IPS-18a (cell line): ENCODE measurements around the gene HLX.

ENCODE experiments used
- H3K27ac ChIP-seq: one replicate; pipeline ENCODE4 v1.5.1; 2013; ENCODE audit warnings: low read length
- H3K27me3 ChIP-seq: one replicate; pipeline ENCODE4 v1.6.1; 2013; ENCODE audit warnings: mild to moderate bottlenecking, low read length; ENCODE audit not compliant: control insufficient read depth, insufficient read depth
- H3K36me3 ChIP-seq: one replicate; pipeline ENCODE4 v1.6.1; 2013; ENCODE audit warnings: low read depth, low read length; ENCODE audit not compliant: control insufficient read depth
- H3K4me1 ChIP-seq: one replicate; pipeline ENCODE4 v1.6.1; 2013; ENCODE audit warnings: low read depth, low read length; ENCODE audit not compliant: control insufficient read depth
- H3K4me3 ChIP-seq: one replicate; pipeline ENCODE4 v1.5.1; 2013; ENCODE audit warnings: low read length
- H3K9ac ChIP-seq: one replicate; pipeline ENCODE4 v1.6.1; 2013; ENCODE audit warnings: mild to moderate bottlenecking, low read length, moderate library complexity
- H3K9me3 ChIP-seq: one replicate; pipeline ENCODE4 v1.6.1; 2013; ENCODE audit warnings: low read depth, low read length; ENCODE audit not compliant: control insufficient read depth

The HLX gene

GRCh38 chr1:220905650-220906560 lies 26.7 kb downstream of the HLX start:
- H3K27me3 ChIP-seq: no peaks in the 10 kb centered on the region
- H3K9ac ChIP-seq: no peak overlapping the region
- no peak overlapping the region for H3K27ac ChIP-seq
- no peak overlapping the region for H3K4me3 ChIP-seq
- H3K36me3 ChIP-seq: no peaks in the 10 kb centered on the region
- no peaks in the 10 kb centered on the region for H3K4me1 ChIP-seq
- no peaks in the 10 kb centered on the region for H3K9me3 ChIP-seq

GRCh38 chr1:220906561-220907334 lies 27.5 kb downstream of the HLX start:
- H3K9ac ChIP-seq: no peak overlapping the region
- no peaks in the 10 kb centered on the region for H3K4me1 ChIP-seq
- H3K36me3 ChIP-seq: no peaks in the 10 kb centered on the region
- H3K27me3 ChIP-seq: no peaks in the 10 kb centered on the region
- no peak overlapping the region for H3K27ac ChIP-seq
- H3K9me3 ChIP-seq: no peaks in the 10 kb centered on the region
- H3K4me3 ChIP-seq: no peak overlapping the region

GRCh38 chr1:220908757-220909156 lies 29.5 kb downstream of the HLX start:
- no peak overlapping the region for H3K9ac ChIP-seq
- no peaks in the 10 kb centered on the region for H3K36me3 ChIP-seq
- H3K9me3 ChIP-seq: no peaks in the 10 kb centered on the region
- H3K27me3 ChIP-seq: no peaks in the 10 kb centered on the region
- no peak overlapping the region for H3K4me3 ChIP-seq
- no peaks in the 10 kb centered on the region for H3K4me1 ChIP-seq
- H3K27ac ChIP-seq: no peak overlapping the region

- no peaks in the 10 kb centered on the region for H3K9me3 ChIP-seq
- no peak overlapping the region for H3K9ac ChIP-seq
- H3K4me1 ChIP-seq: no peaks in the 10 kb centered on the region
- no peak overlapping the region for H3K27ac ChIP-seq
- no peak overlapping the region for H3K4me3 ChIP-seq
- no peaks in the 10 kb centered on the region for H3K27me3 ChIP-seq
- H3K36me3 ChIP-seq: no peaks in the 10 kb centered on the region
These were observed 30.8 kb downstream of the HLX start for GRCh38 chr1:220910021-220910420.

GRCh38 chr1:220914283-220915116 lies 35.3 kb downstream of the HLX start:
- H3K4me3 ChIP-seq: no peak overlapping the region
- H3K27ac ChIP-seq: no peak overlapping the region
- H3K9ac ChIP-seq: no peak overlapping the region
- H3K4me1 ChIP-seq: no peaks in the 10 kb centered on the region
- no peaks in the 10 kb centered on the region for H3K27me3 ChIP-seq
- no peaks in the 10 kb centered on the region for H3K9me3 ChIP-seq
- no peaks in the 10 kb centered on the region for H3K36me3 ChIP-seq

- Histone ChIP-seq H3K27me3 (no peaks in the 10 kb centered on the region), H3K4me3 (no peak overlapping the region), H3K9ac (no peak overlapping the region), H3K27ac (no peak overlapping the region), H3K36me3 (no peaks in the 10 kb centered on the region), H3K9me3 (no peaks in the 10 kb centered on the region), H3K4me1 (no peaks in the 10 kb centered on the region)
These were observed 35.8 kb downstream of the HLX start for GRCh38 chr1:220915117-220915440.

- Histone ChIP-seq H3K9me3 (no peaks in the 10 kb centered on the region), H3K4me3 (no peak overlapping the region), H3K4me1 (no peaks in the 10 kb centered on the region), H3K36me3 (no peaks in the 10 kb centered on the region), H3K27me3 (no peaks in the 10 kb centered on the region), H3K9ac (no peak overlapping the region), H3K27ac (no peak overlapping the region)
These were observed 36.7 kb downstream of the HLX start for GRCh38 chr1:220915954-220916353.

GRCh38 chr1:220917101-220917500 lies 37.9 kb downstream of the HLX start:
- H3K9me3 ChIP-seq: no peaks in the 10 kb centered on the region
- H3K27me3 ChIP-seq: no peaks in the 10 kb centered on the region
- H3K27ac ChIP-seq: no peak overlapping the region
- H3K4me1 ChIP-seq: peaks cover 10% of the 10 kb centered on the region
- no peak overlapping the region for H3K4me3 ChIP-seq
- H3K36me3 ChIP-seq: no peaks in the 10 kb centered on the region
- no peak overlapping the region for H3K9ac ChIP-seq

GRCh38 chr1:220917535-220918209 lies 38.4 kb downstream of the HLX start:
- peaks cover 12% of the 10 kb centered on the region for H3K4me1 ChIP-seq
- no peak overlapping the region for H3K27ac ChIP-seq
- no peak overlapping the region for H3K9ac ChIP-seq
- no peaks in the 10 kb centered on the region for H3K9me3 ChIP-seq
- no peaks in the 10 kb centered on the region for H3K27me3 ChIP-seq
- H3K4me3 ChIP-seq: no peak overlapping the region
- H3K36me3 ChIP-seq: no peaks in the 10 kb centered on the region

GRCh38 chr1:220918285-220918951 lies 39.2 kb downstream of the HLX start:
- Histone ChIP-seq H3K27me3 (no peaks in the 10 kb centered on the region), H3K9ac (no peak overlapping the region), H3K36me3 (no peaks in the 10 kb centered on the region), H3K27ac (no peak overlapping the region), H3K9me3 (no peaks in the 10 kb centered on the region), H3K4me3 (no peak overlapping the region), H3K4me1 (peaks cover 12% of the 10 kb centered on the region)
